ENCODE data around the gene GGT1. TPM values are rescaled to one million over a fixed set of nuclear protein-coding genes. Genes with fewer than 3 reads are reported as not detected.
"Not testable (repeated sequence)": the region's sequence is repeated elsewhere in the genome, so short reads cannot be mapped to it uniquely, and the experiment has no call there.

Gene GGT1
- total RNA-seq, 1 donor from 2014 or later: 1.1 TPM

DNA sequence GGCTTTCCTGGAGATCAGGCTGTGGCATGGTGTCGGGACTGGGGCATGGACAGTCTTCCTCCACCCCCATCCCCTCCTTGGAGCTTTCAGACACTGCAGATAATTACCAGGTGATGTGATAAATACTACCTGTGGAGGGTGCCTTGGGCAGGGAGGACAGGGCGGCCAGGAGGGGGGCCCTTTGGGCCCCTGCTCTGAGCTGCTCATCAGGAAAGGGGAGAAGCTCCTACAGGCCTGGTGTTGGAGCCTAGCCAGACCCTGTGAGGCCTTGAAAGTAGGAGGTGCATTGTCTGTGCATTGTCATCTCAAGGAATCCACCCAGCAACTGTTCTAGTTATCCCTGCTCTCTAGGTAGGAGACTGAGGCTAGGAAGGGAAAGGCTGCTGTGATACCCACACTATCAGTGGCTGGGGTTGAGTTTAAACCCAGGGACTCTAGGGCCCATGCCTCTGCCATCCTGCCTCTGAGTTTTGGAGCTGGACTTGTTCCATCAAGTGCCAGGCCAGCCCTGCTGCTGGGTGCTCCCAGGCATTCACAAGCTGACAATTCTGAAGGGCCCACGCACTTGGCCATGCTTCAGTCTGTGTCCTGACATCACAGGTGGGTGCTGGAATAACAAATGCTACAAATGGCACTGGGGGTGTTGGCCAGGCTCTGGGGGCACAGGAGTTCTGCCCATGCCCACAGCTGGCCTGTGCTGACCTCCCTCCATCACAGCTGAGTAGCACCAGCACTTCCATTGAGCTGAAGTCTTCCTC lies 2.9 kb upstream of the GGT1 start:
- peak; percentile 39 for DNase-seq

DNA sequence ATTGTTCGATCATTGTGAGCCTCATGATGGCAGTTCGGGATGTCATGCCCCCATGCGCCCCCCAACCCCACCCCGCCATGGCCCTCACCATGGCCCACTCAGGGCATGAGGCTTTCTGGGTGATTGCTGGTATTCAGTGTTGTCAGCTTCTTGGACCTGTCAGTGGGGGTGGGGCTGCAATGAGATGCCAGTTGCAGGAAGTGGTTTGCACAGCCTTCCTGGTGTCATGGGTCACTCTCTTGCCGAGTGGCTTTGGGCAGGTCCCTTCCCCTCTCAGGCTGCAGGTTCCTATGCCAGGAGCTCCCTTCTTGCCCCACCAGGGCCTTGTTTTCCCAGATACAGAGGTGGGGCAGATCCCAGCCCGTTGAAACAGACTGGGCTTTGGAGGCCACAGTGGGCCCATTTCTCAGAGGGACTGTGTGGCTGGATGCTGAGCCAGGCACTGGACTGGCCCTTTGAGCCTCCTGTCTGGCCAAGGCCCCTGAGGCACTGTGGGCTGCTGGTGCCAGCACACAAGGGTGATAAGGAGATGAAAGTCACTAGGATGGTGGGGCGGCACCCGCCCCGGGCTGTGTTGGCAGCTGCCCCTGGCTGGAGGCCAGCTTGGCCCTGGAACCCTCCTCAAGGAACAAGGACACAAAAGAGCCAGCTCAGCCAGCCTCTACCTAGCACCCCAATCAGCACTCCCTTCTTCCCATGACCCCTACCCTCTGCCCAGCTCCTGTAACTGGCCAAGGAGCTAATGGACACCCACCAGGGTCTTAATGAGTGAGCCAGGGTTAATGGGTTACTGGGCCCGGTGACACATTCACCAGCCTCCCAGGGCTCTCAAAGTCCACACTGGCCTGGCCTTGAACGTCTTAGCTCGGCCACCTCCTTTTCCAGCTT lies 1.5 kb upstream of the GGT1 start:
- peak; percentile 40 for DNase-seq

DNA sequence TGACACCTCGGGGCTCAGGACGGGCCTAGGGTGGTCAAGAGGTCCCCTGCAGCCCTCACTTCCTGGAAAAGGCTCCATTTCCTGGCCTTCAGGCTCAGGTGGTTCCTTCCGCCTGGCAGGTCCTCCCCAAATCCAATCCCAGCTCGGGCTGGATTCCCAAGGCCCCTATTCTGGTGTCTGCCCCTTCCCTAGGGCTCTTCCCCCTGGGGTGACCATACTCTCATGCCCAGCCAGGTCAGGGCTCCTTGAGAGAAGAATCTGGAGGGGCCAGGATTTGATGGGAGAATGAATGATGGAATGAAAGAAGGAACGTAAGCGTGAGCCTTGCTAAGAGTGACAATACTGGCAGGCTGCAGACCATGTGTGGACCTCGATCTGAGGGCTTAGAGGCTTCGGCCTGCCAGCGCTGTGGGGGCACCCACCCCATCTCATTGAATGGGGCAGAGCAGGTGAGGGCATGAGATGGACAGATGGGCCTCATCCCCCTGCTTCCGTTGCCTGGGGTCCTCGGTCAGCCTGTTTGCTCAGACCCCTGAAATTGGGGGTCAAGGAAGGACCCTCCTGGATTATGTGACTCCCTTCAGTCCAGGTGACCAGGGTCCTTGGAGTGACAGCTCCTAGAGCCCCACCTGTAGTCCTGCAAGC lies 766 bp upstream of the GGT1 start:
- not testable (repeated sequence) for DNase-seq

DNA sequence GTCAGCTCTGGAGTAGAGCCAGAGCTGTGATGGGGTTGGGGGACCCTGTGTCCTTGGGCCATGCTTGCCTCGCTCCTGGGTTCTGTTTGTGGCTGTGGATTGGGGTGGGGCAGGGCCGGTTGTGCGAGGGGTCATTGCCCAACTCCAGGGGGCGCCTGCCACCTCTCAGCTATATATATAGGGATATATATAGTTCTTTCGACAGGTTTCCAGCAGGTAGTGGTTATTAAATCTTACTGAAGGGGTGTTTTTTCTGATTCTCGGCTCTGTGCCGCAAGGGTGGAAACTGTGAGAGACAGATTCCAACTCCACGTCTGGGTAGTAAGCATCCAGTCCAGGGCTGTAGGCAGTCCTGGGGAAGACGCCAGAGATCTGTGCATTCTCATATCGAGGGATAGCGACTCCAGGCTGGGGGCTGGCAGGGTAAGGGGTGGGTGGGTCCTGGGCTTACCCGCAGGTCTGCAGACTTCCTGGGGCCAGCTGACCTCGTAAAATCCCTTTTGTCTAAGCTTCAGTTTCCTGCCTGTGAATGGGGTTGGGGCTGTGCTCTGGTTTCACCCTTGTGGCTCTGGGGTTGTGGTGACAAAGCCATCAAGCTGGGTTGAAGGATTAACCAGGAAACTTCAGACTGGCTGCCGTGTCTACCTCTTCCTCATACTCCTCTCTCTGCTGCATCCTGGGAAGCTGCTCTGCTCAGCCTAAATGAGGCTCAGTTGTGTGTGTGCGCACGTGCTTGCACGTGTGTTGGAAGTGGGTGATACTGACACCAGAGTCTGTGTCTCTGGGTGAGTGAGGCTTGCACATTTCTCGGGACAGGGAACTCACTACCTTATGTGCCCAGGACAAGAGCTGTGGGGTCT lies 1.0 kb downstream of the GGT1 start:
- DNase-seq: not testable (repeated sequence)

DNA sequence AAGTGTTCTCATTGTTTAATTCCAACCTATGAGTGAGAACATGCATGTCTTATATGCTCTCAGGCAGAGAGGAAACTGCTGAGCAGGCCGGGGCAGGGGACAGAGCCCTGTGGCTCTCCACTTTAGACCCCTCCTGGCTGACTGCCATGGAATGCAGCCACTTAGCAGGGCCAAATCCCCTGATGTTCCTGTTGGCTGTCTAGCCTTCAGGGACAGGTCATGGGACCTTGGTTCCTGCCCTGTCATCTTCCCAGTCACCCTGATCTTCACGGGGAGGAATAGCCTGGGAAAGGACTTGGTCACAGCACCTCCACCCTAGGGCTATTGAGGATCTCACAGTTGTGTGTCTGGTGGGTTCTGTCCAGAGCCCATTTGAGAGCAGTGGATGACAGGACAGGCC lies 3.3 kb downstream of the GGT1 start:
- not testable (repeated sequence) for DNase-seq

DNA sequence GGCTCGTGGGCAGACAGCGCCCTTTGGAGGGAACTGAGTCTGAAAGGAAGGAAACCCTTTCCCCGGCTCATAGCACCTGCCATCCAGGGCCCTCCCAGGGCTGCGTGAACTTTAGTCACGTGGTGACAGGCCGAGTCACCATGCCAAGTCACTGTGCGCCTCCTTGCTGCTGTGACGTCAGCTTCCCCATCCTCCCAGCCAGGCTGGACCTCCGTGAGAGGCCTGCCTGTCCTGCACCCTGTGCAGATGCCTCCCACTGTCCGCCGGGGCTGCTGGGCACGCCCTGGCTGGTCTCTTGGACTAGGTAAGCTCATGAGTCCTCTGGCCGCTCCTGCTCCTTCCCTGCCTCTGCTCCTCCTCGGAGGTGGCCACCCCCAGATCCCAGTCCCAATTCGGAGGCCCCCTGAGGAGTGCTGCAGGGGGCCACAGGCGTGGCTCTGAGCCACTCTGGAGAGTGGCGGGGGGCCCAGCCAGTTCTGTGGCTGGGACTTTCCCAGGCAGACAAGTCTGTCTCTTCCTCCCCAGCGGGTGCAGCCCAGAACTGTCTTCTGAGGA lies 4.5 kb downstream of the GGT1 start:
- not testable (repeated sequence) for DNase-seq

DNA sequence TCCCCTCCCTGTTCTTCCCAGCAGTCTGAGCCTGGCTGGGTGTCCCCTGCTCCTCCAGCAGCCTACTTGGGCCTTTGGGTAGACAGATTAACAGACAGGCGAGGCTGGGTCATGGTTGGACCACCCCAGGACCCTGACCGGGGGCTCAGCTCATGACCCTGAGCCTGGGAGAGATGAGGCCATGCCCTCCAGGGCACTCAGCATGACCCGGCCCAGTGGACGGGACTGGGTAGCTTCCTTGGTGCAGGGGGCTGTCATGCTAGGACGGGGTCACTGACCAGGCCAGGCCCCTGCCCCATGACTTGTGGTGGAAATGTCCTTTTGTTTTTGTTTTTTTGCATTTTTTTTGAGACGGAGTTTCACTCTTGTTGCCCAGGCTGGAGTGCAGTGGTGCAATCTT lies 5.3 kb downstream of the GGT1 start:
- DNase-seq: not testable (repeated sequence)

DNA sequence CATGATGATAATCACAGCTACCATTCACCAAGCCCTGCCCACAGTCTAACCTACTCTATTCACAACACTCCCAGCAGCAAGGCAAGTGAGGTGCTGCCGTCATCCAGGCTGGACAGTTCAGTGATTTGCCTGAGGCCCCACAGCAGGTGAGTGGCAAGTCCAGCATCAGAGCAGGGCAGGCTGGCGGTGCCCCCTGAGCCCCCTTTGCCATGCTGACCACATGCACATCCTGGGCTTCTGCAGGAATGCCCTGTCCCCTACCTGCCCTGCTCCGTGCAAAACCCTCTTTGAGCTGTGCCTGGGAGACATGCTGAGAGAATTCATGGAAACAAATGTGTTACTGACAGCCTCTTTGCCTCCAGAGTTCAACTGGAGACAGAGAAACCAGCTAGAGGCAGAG lies 6.9 kb downstream of the GGT1 start:
- not testable (repeated sequence) for DNase-seq

DNA sequence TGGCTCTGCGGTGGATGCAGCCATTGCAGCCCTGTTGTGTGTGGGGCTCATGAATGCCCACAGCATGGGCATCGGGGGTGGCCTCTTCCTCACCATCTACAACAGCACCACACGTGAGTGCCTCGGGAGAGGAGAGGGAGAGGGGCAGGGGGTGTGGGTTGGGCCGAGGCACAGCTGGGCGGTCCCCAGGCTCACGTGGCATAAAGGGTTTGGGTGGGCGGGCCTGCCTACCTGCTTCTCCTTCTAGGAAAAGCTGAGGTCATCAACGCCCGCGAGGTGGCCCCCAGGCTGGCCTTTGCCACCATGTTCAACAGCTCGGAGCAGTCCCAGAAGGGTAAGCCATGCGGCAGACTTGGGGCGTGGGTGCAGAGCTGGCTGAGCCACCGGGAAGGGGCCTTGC lies 11.8 kb downstream of the GGT1 start:
- not testable (repeated sequence) for DNase-seq

DNA sequence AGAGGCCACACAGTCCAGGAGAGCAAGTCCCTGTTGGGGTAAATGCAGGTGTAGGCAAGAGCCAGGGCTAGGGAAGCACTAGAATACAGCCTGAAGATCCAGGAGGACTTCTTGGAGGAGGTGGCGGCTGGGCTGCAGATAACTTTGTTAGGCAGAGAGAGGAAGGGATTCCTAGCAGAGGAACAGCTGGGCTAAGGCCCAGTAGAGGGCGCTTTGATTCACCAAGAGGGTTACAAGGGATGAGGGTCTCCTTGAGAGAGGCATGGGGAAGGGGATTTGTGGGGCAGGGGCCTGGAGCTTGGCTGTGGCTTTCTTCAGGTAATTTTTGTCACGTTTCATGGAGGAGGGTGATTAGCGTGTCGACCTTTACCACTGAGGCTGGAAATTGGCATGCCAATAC lies 18.3 kb downstream of the GGT1 start:
- not testable (repeated sequence) for DNase-seq

DNA sequence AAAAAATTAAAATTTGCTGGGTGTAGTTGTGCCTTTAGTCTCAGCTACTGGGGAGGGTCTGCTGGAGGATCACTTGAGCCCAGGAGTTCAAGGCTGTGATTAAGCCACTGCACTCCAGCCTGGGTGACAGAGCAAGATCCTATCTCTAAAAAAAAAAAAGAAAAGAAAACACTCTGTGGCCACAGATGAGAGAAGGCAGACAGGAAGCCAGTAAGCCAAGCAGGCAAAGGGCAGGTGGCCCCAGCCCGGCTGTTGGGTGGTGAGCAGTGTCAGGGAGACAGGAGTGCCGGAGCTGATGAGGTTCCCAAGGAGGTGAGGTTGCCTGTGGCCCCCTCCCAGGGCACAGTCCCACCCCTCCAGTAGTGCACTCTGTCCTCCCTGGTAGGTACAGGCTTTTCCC lies 19.6 kb downstream of the GGT1 start:
- not testable (repeated sequence) for DNase-seq

DNA sequence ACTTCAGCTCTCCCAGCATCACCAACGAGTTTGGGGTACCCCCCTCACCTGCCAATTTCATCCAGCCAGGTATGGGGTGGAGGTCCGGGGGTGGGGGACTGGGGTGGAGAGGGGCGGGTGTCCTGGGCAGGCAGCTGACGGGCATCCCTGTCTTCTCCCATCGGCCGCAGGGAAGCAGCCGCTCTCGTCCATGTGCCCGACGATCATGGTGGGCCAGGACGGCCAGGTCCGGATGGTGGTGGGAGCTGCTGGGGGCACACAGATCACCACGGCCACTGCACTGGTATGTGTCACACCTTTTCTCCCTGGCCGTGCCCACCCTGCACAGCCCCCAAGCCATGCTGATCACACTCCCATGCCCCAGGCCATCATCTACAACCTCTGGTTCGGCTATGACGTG lies 24.9 kb downstream of the GGT1 start:
- DNase-seq: not testable (repeated sequence)

DNA sequence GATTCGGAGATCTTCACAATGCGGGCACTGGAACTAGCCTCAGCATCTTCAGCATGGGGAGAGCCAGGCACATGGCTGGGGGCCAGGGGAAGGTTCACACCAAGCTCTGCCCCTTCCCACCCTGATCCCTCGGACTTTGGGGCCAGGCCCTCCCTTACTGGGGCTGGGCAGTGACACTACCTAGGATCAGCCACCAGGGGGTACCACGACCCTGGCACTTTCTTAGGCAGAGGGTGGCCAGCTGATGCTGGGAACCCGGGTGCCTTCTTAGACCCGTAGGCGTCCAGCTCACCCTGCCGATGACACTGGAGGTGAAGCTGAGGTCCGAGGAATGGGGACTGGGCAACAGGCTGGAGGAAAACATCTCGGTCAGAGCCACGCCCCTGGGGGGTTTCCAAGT lies 26.1 kb downstream of the GGT1 start:
- DNase-seq: peak; percentile 21

DNA sequence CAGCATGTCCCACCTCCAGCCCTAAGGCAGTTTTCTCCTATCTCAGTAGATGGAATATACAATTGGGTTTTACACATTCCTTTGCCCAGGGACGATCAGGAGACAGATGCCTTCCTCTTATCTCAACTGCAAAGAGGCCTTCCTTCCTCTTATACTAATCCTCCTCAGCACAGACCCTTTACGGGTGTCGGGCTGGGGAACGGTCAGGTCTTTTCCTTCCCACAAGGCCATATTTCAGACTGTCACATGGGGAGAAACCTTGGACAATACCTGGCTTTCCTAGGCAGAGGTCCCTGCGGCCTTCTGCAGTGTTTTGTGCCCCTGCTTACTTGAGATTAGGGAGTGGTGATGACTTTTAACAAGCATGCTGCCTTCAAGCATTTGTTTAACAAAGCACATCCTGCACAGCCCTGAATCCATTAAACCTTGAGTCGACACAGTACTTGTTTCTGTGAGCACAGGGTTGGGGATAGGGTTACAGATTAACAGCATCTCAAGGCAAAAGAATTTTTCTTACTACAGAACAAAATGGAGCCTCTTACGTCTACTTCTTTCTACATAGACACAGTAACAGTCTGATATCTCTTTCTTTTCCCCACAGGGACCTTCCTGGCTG lies 27.9 kb downstream of the GGT1 start:
- DNase-seq: peak; percentile 12

DNA sequence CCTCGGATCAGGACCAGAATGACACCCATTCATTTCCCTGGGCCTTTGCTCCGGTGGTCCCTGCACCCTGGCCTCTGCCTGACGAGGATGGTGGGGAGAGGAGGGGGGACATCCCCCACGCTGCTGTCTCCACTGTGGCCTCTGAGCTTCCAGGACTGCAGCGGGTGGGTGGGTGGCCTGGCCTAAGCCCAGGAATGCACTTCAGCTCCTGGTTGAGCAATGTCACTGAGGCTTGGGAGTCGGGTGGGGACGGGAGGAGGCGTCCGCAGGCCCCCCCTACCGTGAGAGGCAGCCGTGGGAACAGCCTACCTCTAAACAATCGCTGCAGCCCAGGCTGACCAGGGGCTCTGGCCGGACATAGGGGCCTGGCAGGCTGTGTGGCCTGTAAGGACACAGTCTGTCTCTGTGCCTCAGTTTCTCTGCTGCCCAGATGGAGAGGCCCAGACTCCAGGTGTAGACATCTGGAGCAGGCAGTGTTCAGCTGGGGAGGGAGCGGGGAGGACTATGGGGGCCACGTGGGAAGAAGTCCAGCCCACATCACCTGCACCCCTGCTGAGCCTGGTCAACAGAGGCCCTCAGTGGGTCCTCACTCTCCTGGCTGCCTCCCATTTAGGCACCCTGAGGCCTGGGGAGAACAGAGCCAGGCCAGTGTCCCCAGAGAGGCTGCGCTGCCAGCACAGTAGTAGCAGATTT lies 28.6 kb downstream of the GGT1 start:
- DNase-seq: peak; percentile 20

DNA sequence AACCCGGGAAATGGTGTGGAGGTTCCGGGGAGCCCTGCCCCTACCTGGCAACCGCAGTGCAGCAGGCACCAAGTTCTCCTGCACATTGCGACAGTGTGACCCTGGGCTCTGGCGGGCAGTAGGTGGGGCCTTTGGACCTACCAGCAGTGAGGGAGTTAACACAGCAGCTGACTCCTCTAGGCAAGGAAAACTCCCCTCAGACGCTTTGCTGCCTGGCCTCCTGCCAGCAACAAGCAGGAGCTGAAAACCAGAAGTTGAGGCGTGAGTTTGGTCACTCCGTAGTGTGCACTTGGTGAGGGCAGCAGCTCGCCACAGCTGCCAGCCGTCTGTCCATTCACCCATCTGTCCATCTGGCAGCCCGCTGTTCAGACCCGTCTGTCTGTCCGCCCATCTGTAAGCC lies 29.6 kb downstream of the GGT1 start:
- peak; percentile 50 for DNase-seq

DNA sequence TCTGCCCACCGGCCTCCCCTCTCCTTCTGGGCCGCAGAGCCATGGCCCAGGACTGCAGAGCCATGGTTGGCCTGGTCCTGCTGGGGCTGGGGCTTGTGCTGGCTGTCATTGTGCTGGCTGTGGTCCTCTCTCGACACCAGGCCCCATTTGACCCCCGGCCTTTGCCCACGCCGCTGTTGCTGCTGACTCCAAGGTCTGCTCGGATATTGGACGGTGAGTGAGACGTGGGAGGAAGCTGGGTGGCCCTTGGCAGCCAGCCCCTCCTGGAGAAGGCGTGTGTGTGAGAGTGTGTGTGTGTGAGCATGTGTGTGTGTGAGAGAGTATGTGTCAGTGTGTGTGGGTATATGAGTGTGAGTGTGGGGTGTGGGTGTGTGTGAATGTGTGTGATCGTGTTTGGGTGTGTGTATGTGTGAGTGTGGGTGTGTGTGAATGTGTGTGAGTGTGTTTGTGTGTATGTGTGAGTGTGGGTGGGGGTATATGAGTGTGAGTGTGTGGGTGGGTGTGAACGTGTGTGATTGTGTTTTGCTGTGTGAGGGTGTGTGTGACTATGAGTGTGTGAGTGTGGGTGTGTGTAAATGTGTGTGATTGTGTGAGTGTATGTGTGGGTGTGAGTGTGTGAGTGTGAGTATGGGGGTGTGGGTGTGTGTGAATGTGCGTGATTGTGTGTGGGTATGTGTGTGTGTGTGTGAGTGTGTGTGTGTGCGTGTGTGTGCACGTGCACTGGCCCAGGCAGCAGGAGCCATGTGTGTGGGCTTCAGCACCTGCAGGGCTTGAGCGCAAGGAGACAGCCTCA lies 30.4 kb downstream of the GGT1 start:
- peak; percentile 14 for DNase-seq

DNA sequence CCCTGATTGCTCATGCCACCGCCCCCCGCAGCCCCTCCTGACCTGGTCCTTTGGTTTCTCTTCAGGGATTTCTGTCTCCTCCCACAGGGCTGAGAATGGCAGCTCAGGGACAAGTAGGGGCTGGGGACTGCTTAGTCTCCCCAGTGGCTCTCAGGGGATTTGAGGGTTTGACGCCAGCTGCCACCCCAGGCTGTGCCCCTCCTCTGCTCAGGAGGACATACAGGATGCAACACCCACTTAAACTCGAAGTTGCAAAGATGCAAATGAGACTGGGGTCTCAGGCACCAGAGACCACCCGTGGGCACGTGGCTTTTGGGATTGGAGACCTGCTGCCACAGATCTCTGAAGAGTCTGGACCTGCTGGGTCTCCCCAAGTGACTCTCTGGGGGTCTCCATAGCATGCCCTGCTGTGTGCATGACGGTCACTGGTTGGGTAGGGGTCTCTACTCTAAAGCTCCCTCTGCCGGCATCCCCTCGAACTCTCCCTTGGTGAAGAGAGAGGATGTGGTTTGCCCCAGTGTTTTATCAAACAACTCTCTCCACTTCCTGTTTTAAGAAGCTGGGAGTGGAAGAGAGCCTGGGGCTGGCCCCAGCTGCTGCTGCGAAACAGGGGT lies 31.9 kb downstream of the GGT1 start:
- DNase-seq: not testable (repeated sequence)

DNA sequence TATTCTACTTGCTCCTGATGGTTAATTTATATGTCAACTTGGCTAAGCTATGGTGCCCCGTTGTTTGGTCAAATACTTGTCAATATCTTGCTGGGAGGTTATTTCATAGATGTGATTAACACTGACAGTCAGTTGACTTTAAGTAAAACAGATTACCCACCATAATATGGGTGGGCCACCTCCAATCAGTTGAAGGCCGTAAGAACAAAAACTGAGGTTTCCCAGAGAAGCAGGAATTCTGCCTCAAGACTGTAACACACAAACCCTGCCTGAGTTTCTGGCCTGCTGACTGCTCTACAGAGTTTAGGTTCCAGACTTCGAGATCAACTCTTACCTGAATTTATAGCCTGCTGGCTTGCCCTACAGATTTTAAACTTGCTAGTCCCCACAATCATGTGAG lies 33.5 kb downstream of the GGT1 start:
- DNase-seq: not testable (repeated sequence)
